Body of pancreas (tissue), 4 donors: ENCODE measurements around the gene DIMT1. TPM values are rescaled to one million over a fixed set of nuclear protein-coding genes. Genes with fewer than 3 reads are reported as not detected.

Source experiments
- ATAC-seq: fragments of 150-250 bp; one replicate; pipeline ENCODE4 v1.9.1; 2016
- DNase-seq, 4 donors: peaks; one replicate each; pipeline ENCODE4 v3.0.0-alpha.2; 2019
- H3K27ac ChIP-seq, 4 donors: fragments of 200-600 bp; sonication (generic); 1 replicate in 3 of 4; 2 replicates in 1 of 4; pipeline versions ENCODE4 v1.5.1 to v1.6.1; 2016 to 2019; ENCODE audit warnings: mild to moderate bottlenecking in 1 of 4, mixed read lengths in 1 of 4, moderate library complexity in 1 of 4
- H3K27me3 ChIP-seq, 2 donors: fragments of 200-600 bp; sonication (generic); one replicate each; pipeline ENCODE4 v1.6.0; 2016; ENCODE audit warnings: mild to moderate bottlenecking in 1 of 2
- H3K36me3 ChIP-seq, 2 donors: fragments of 200-600 bp; sonication (generic); replicated peaks in 1 of 2; 2 replicates each; pipeline ENCODE4 v1.5.1; 2016; ENCODE audit warnings: low read depth in 2 of 2; ENCODE audit not compliant: insufficient read depth in 1 of 2
- H3K4me1 ChIP-seq: fragments of 200-600 bp; sonication (generic); one replicate; pipeline ENCODE4 v1.6.0; 2016
- H3K4me3 ChIP-seq, 2 donors: fragments of 200-600 bp; sonication (generic); 1 replicate in 1 of 2; 2 replicates in 1 of 2; pipeline ENCODE4 v1.5.1; 2016 to 2019
- H3K9me3 ChIP-seq, 3 donors: fragments of 200-600 bp; sonication (generic); 1 replicate in 2 of 3; 2 replicates in 1 of 3; pipeline ENCODE4 v1.5.1; 2016
- CTCF ChIP-seq, 7 experiments: fragments of 450-650 bp in 4 of 7; fragments of 200-600 bp in 3 of 7; sonication (generic) in 3 of 7; IDR thresholded peaks; one replicate each; pipeline ENCODE4 v1.5.1; 2016 to 2019; ENCODE audit warnings: antibody characterized with exemption in 7 of 7
- POLR2A ChIP-seq, 3 donors: fragments of 450-650 bp; IDR thresholded peaks; one replicate each; pipeline ENCODE4 v1.6.1; 2016; ENCODE audit warnings: antibody characterized with exemption in 3 of 3, mild to moderate bottlenecking in 2 of 3
- WGBS, 2 donors: methylation state at CpG; one replicate each; pipeline ENCODE4 v1.1.5; 2017; 5-methylcytosine and 5-hydroxymethylcytosine counted together
- intact Hi-C: fragments of 100-400 bp; cut with DNase I; formaldehyde crosslinking; loops from one replicate; pipeline ENCODE4 v1.15.1; 2023
- total RNA-seq, 2 donors: library from RNA; depleted of rRNA; stranded (reverse); fragments of >200 nt; gene quantifications; one replicate each; pipeline ENCODE4 v1.1.0, GENCODE V29; 2016

The DIMT1 gene
- total RNA-seq, 2 donors from 2014 or later, result 5.9 to 21.8 TPM

GRCh38 chr5:62374090-62374489, 29.6 kb downstream of the DIMT1 start:
- no peaks in the 10 kb centered on the region for H3K9me3 ChIP-seq
- no peak overlapping the region for H3K27ac ChIP-seq
- intact Hi-C loops, result no loop called here
- no peak for TF ChIP-seq CTCF (IDR thresholded peaks at IDR 0.05)
- TF ChIP-seq POLR2A (IDR thresholded peaks at IDR 0.05), result no peak
- H3K4me3 ChIP-seq, result no peak overlapping the region
- peaks cover 0 to 10% of the 10 kb centered on the region in 2 donors for H3K36me3 ChIP-seq
- H3K4me1 ChIP-seq, result no peaks in the 10 kb centered on the region
- DNase-seq, result no peak
- no peaks in the 10 kb centered on the region for H3K27me3 ChIP-seq
- WGBS, 2 donors, result 95 to 100% methylated on average over 1 of the region's 1 CpG
- ATAC-seq, result no peak

- ATAC-seq (no peak), DNase-seq (no peak)
- Histone ChIP-seq H3K36me3 (peaks cover 0 to 10% of the 10 kb centered on the region in 2 donors), H3K9me3 (no peaks in the 10 kb centered on the region), H3K4me3 (no peak overlapping the region), H3K27ac (no peak overlapping the region), H3K4me1 (no peaks in the 10 kb centered on the region), H3K27me3 (no peaks in the 10 kb centered on the region)
- TF ChIP-seq POLR2A (IDR thresholded peaks at IDR 0.05) (no peak), CTCF (IDR thresholded peaks at IDR 0.05) (no peak)
- WGBS, 2 donors, result 92 to 95% methylated on average over 3 of the region's 3 CpGs
- intact Hi-C loops, result no loop called here
Observed at GRCh38 chr5:62373382-62373781, 30.3 kb downstream of the DIMT1 start.

GRCh38 chr5:62372600-62372999, 31.1 kb downstream of the DIMT1 start:
- Histone ChIP-seq H3K4me1 (no peaks in the 10 kb centered on the region), H3K9me3 (no peaks in the 10 kb centered on the region), H3K4me3 (no peak overlapping the region), H3K27me3 (no peaks in the 10 kb centered on the region), H3K36me3 (peaks cover 0 to 5% of the 10 kb centered on the region in 2 donors), H3K27ac (no peak overlapping the region)
- TF ChIP-seq CTCF (IDR thresholded peaks at IDR 0.05) (no peak), POLR2A (IDR thresholded peaks at IDR 0.05) (no peak)
- 97% methylated on average over 3 of the region's 3 CpGs for WGBS, 2 donors
- no peak for DNase-seq
- ATAC-seq, result no peak
- intact Hi-C loops, result no loop called here

DNA sequence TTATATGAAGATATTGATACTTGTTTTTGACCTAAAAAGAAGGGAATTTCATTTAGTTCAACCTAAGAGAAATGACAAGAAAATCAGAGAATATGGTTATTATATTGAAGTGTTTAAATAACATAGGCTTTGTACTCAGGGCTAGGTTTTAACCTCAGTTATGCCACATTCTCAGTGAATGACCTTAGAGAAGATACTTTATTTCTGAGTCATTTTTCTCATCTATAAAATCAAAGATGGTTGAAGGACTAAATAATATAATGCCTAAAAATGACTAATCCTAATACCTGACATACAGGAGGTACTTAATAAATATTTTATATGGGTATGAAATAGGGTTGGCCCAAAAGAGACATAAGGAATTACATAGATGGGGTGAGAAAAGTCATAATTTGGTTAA, 32.3 kb downstream of the DIMT1 start:
- peaks cover 0 to 5% of the 10 kb centered on the region in 2 donors for H3K36me3 ChIP-seq
- intact Hi-C loops, result no loop called here

More for the DNA sequence above, 32.3 kb downstream of the DIMT1 start:
- no peaks in the 10 kb centered on the region for H3K9me3 ChIP-seq
- ATAC-seq, result no peak
- DNase-seq, result no peak
- H3K27me3 ChIP-seq, result no peaks in the 10 kb centered on the region
- TF ChIP-seq POLR2A (IDR thresholded peaks at IDR 0.05), result no peak
- TF ChIP-seq CTCF (IDR thresholded peaks at IDR 0.05), result no peak
- H3K4me1 ChIP-seq, result no peaks in the 10 kb centered on the region
- no peak overlapping the region for H3K27ac ChIP-seq
- no peak overlapping the region for H3K4me3 ChIP-seq
